Measurements from ENCODE around the gene ISL1. TPM values are rescaled to one million over a fixed set of nuclear protein-coding genes. Genes with fewer than 3 reads are reported as not detected.
A peak's percentile ranks its signal among the peaks of the same experiment; 100 is the strongest.

Gene ISL1
- total and polyA plus RNA-seq, 2 of the 13 experiments (the other 11 are each of a cell fraction or from before 2014, with no cell fraction given) = not detected

DNA sequence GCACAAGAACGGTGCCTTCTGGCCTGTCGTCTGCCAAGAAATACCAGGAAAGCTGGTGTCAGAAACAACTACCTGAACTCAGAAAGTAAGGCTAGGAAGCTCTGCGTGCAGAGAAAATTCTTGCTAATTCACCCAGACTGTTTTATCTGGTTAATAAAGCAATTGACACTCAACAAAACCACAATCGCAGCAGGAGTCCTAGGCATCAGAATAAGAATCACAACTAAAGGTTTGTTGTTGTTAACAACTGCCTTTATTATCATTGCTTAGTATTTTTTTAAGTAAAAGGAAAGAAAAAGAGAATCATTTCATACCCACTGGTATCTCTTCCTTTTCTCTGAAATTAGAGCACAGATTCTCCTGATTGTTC, 3.9 kb upstream of the ISL1 start:
- no TSS peak for BruUV-seq (replicated peaks)
- in situ Hi-C loops (cut with HindIII; ENCODE audit: extremely low pct_ligation_motif_present, low pct_unique_long_range_greater_than_20kb) = loop anchor here (25.0 kb wide), 2 partner anchors 633 to 1283 kb away; no protein-coding TSS in a partner anchor
- H3K4me1 ChIP-seq (ENCODE audit: insufficient read depth, low read length) = no peaks in the 10 kb centered on the region
- ATAC-seq (no peak), DNase-seq (ENCODE audit: low spot score) (no peak), FAIRE-seq (no peak)
- H3K9me3 ChIP-seq (ENCODE audit: low read length) = no peaks in the 10 kb centered on the region
- no peaks in the 10 kb centered on the region for H4K20me1 ChIP-seq (ENCODE audit: insufficient read depth, low read length)
- no peak overlapping the region for H3K4me3 ChIP-seq (replicated peaks in 1 of 3; ENCODE audit: insufficient read depth in 1 of 3, low read depth in 2 of 3, low read length in 3 of 3)
- H3K27ac ChIP-seq (ENCODE audit: extremely low read length, insufficient read depth, low read length) = no peak overlapping the region
- H3K9ac ChIP-seq (ENCODE audit: insufficient read depth, low read depth, low read length) = no peak overlapping the region
- no peaks in the 10 kb centered on the region for H3K36me3 ChIP-seq (replicated peaks in 1 of 2; ENCODE audit: control insufficient read depth in 1 of 2, insufficient read depth in 2 of 2, low read length in 2 of 2)
- intact Hi-C loops (cut with micrococcal nuclease; ENCODE audit: unreplicated experiment) = no loop called here
- H2AFZ ChIP-seq (ENCODE audit: low read length) = no peak overlapping the region
- ChIA-PET CTCF (ENCODE audit: low intra/inter-chr PET ratio, low total read pairs) (no interaction called here), POLR2A (no interaction called here)
- peaks cover 4 to 56% of the 10 kb centered on the region in 2 experiments; a peak in 4 of 5 replicates for H3K27me3 ChIP-seq (ENCODE audit: control insufficient read depth in 1 of 2, insufficient read depth in 2 of 2, low read length in 2 of 2)
- no peak for TF ChIP-seq KAT7 (CRISPR knock-in tag; IDR thresholded peaks at IDR 0.05; ENCODE audit: borderline replicate concordance)
- no peak for TF ChIP-seq SAFB2 (CRISPR knock-in tag; IDR thresholded peaks at IDR 0.05; ENCODE audit: borderline replicate concordance, low read depth)
- no peak overlapping the region for H3K4me2 ChIP-seq (ENCODE audit: low read depth, low read length)
- 26% methylated on average over 4 of the region's 4 CpGs for WGBS (ENCODE audit: low lambda C conversion rate)
- no peaks in the 10 kb centered on the region for H3K79me2 ChIP-seq (ENCODE audit: insufficient read depth, low read length)

DNA sequence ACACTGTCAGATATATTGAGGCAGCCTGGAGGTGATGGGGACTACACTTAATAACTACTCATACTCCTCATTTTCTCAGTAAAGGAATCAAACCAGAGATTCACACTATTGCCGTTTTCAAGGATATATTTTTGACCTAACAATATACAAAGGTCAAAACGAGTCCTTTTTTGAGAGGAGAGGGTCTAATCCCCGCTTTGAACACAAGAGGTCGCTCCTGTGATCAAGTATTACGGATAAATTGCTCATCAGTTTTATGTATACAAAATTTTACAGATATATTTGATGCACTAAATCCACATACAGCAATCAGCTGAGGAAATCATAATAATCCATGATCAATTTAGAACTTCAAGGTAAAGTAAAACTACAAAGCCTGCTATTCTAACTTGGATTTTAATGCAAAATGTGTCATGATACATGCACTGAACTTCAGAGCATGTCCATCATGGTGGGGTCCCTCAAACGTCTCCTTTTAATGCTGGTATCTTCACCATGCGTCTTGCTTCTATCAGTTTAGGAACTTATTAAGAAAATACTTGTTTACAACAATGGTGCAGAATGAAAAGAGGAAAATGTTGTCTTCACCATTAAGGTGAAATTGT, 2.5 kb upstream of the ISL1 start:
- Histone ChIP-seq H4K20me1 (ENCODE audit: insufficient read depth, low read length) (no peaks in the 10 kb centered on the region), H3K27me3 (ENCODE audit: control insufficient read depth in 1 of 2, insufficient read depth in 2 of 2, low read length in 2 of 2) (peaks cover 4 to 56% of the 10 kb centered on the region in 2 experiments; a peak in 4 of 5 replicates), H3K4me1 (ENCODE audit: insufficient read depth, low read length) (no peaks in the 10 kb centered on the region), H3K36me3 (replicated peaks in 1 of 2; ENCODE audit: control insufficient read depth in 1 of 2, insufficient read depth in 2 of 2, low read length in 2 of 2) (no peaks in the 10 kb centered on the region), H2AFZ (ENCODE audit: low read length) (no peak overlapping the region), H3K27ac (ENCODE audit: extremely low read length, insufficient read depth, low read length) (no peak overlapping the region), H3K4me2 (ENCODE audit: low read depth, low read length) (no peak overlapping the region), H3K9me3 (ENCODE audit: low read length) (no peaks in the 10 kb centered on the region), H3K9ac (ENCODE audit: insufficient read depth, low read depth, low read length) (no peak overlapping the region), H3K4me3 (replicated peaks in 1 of 3; ENCODE audit: insufficient read depth in 1 of 3, low read depth in 2 of 3, low read length in 3 of 3) (no peak overlapping the region), H3K79me2 (ENCODE audit: insufficient read depth, low read length) (no peaks in the 10 kb centered on the region)
- TF ChIP-seq SMC3 (IDR thresholded peaks at IDR 0.05; ENCODE audit: low read length) = peak; percentile 18; the same call in 1 of the 2 replicates
- TF ChIP-seq STAG1 (CRISPR knock-in tag; IDR thresholded peaks at IDR 0.05) = peak; percentile 30; the same call in 1 of the 2 replicates
- TF ChIP-seq ZNF775 (CRISPR knock-in tag; IDR thresholded peaks at IDR 0.05; ENCODE audit: borderline replicate concordance) = no peak
- TF ChIP-seq RXRA (CRISPR knock-in tag; IDR thresholded peaks at IDR 0.05) = no peak
- no peak for TF ChIP-seq NCOR1 (IDR thresholded peaks at IDR 0.05; ENCODE audit: borderline replicate concordance, low read length)
- TF ChIP-seq CTCF (CRISPR knock-in tag; IDR thresholded peaks at IDR 0.05) = peak; percentile 34; the same call in 1 of the 2 replicates
- no peak for TF ChIP-seq STAT5B (CRISPR knock-in tag; IDR thresholded peaks at IDR 0.05)
- peak; percentile 6 for DNase-seq (ENCODE audit: low spot score)
- peak; percentile 36 for FAIRE-seq
- WGBS (ENCODE audit: low lambda C conversion rate) = 2% methylated on average over 7 of the region's 7 CpGs
- ChIA-PET CTCF (ENCODE audit: low intra/inter-chr PET ratio, low total read pairs) (interaction anchor here (1.3 kb wide), 1 partner anchor 626 kb away, joined by 7 read pairs; no protein-coding TSS in a partner anchor), POLR2A (no interaction called here)
- in situ Hi-C loops (cut with HindIII; ENCODE audit: extremely low pct_ligation_motif_present, low pct_unique_long_range_greater_than_20kb) = loop anchor here (25.0 kb wide), 2 partner anchors 632 to 1282 kb away; no protein-coding TSS in a partner anchor
- intact Hi-C loops (cut with micrococcal nuclease; ENCODE audit: unreplicated experiment) = loop anchor here (1.0 kb wide), 1 partner anchor 627 kb away; no protein-coding TSS in a partner anchor
- no TSS peak for BruUV-seq (replicated peaks)
- no peak for ATAC-seq
